Neural crest cell (in vitro differentiated cells): ENCODE measurements around the gene KLHL40. TPM values are rescaled to one million over a fixed set of nuclear protein-coding genes. Genes with fewer than 3 reads are reported as not detected.

Source experiments
- DNase-seq: peaks from one replicate; pipeline ENCODE4 v3.0.0; 2021; ENCODE audit warnings: low read depth, mixed read lengths, low spot score
- H3K27ac Mint-ChIP-seq: one replicate; pipeline ENCODE4 v1.8.0; 2021; ENCODE audit warnings: mild to moderate bottlenecking, mixed read lengths; ENCODE audit not compliant: unreplicated experiment
- H3K27me3 Mint-ChIP-seq: 2 replicates; pipeline ENCODE4 v1.8.0; 2021; ENCODE audit warnings: low read depth, mild to moderate bottlenecking, mixed read lengths
- H3K36me3 Mint-ChIP-seq: 2 replicates; pipeline ENCODE4 v1.8.0; 2021; ENCODE audit warnings: low read depth, mild to moderate bottlenecking, mixed read lengths
- H3K4me1 Mint-ChIP-seq: 2 replicates; pipeline ENCODE4 v1.8.0; 2021; ENCODE audit warnings: mixed read lengths
- H3K4me3 Mint-ChIP-seq: one replicate; pipeline ENCODE4 v1.8.0; 2021; ENCODE audit warnings: mild to moderate bottlenecking, mixed read lengths
- H3K9me3 Mint-ChIP-seq: 2 replicates; pipeline ENCODE4 v1.8.0; 2021; ENCODE audit warnings: mixed read lengths
- CTCF ChIP-seq: fragments of 200-600 bp; sonication (generic); conservative IDR thresholded peaks from 2 replicates; pipeline ENCODE4 v1.5.0; 2021; ENCODE audit warnings: antibody characterized with exemption, mild to moderate bottlenecking
- total RNA-seq: library from RNA; stranded (reverse); gene quantifications from 2 replicates; pipeline ENCODE4 v1.2.1, GENCODE V29; 2021

Gene KLHL40
- total RNA-seq, 1 donor from 2014 or later: not detected

GRCh38 chr3:42713747-42714146, 28.4 kb downstream of the KLHL40 start:
- Mint-ChIP-seq H3K4me1 (no peaks in the 10 kb centered on the region), H3K4me3 (no peak overlapping the region), H3K27ac (no peak overlapping the region), H3K9me3 (no peaks in the 10 kb centered on the region), H3K36me3 (no peaks in the 10 kb centered on the region), H3K27me3 (no peaks in the 10 kb centered on the region)
- DNase-seq: no peak
- TF ChIP-seq CTCF: no peak

- no peak for TF ChIP-seq CTCF
- Mint-ChIP-seq H3K36me3 (no peaks in the 10 kb centered on the region), H3K4me3 (no peak overlapping the region), H3K27ac (no peak overlapping the region), H3K27me3 (no peaks in the 10 kb centered on the region), H3K4me1 (no peaks in the 10 kb centered on the region), H3K9me3 (no peaks in the 10 kb centered on the region)
- no peak for DNase-seq
Measured at GRCh38 chr3:42714171-42714852, 29.0 kb downstream of the KLHL40 start.

GRCh38 chr3:42717306-42717705, 32.0 kb downstream of the KLHL40 start:
- H3K36me3 Mint-ChIP-seq: no peaks in the 10 kb centered on the region
- no peak for DNase-seq
- H3K4me3 Mint-ChIP-seq: no peak overlapping the region
- H3K27me3 Mint-ChIP-seq: no peaks in the 10 kb centered on the region
- no peak for TF ChIP-seq CTCF
- no peaks in the 10 kb centered on the region for H3K9me3 Mint-ChIP-seq
- no peak overlapping the region for H3K27ac Mint-ChIP-seq
- no peaks in the 10 kb centered on the region for H3K4me1 Mint-ChIP-seq

GRCh38 chr3:42718338-42718737, 33.0 kb downstream of the KLHL40 start:
- no peak for TF ChIP-seq CTCF
- DNase-seq: no peak

GRCh38 chr3:42719002-42719401, 33.7 kb downstream of the KLHL40 start:
- Mint-ChIP-seq H3K27me3 (no peaks in the 10 kb centered on the region), H3K27ac (no peak overlapping the region), H3K4me1 (no peaks in the 10 kb centered on the region), H3K36me3 (peaks cover 4% of the 10 kb centered on the region), H3K9me3 (no peaks in the 10 kb centered on the region), H3K4me3 (no peak overlapping the region)
- no peak for DNase-seq
- TF ChIP-seq CTCF: no peak

More at GRCh38 chr3:42718338-42718737, 33.0 kb downstream of the KLHL40 start:
- Mint-ChIP-seq H3K9me3 (no peaks in the 10 kb centered on the region), H3K4me3 (no peak overlapping the region), H3K36me3 (peaks cover 4% of the 10 kb centered on the region), H3K27ac (no peak overlapping the region), H3K27me3 (no peaks in the 10 kb centered on the region), H3K4me1 (no peaks in the 10 kb centered on the region)
